Left renal pelvis (tissue), 4 donors: ENCODE data around the gene MYOF. TPM values are rescaled to one million over a fixed set of nuclear protein-coding genes. Genes with fewer than 3 reads are reported as not detected.
"Not testable (repeated sequence)": the region's sequence is repeated elsewhere in the genome, so short reads cannot be mapped to it uniquely, and the experiment has no call there.

Experiments
- DNase-seq, 4 donors: peaks; one replicate each; pipeline ENCODE4 v3.0.0-alpha.2; 2013; ENCODE audit warnings: low read depth in 4 of 4, low spot score in 3 of 4
- polyA plus RNA-seq, 4 donors: library from polyadenylated mRNA; unstranded; fragments of 120-200 nt; gene quantifications; one replicate each; pipeline ENCODE4 v1.2.1, GENCODE V29; 2013; ENCODE audit not compliant: insufficient read length in 4 of 4

Gene MYOF
- polyA plus RNA-seq, 4 donors: 31.7 to 45.8 (median 36.8) TPM

GRCh38 chr10:93319096-93319495 lies 163.0 kb downstream of the MYOF start:
- no peak for DNase-seq

DNA sequence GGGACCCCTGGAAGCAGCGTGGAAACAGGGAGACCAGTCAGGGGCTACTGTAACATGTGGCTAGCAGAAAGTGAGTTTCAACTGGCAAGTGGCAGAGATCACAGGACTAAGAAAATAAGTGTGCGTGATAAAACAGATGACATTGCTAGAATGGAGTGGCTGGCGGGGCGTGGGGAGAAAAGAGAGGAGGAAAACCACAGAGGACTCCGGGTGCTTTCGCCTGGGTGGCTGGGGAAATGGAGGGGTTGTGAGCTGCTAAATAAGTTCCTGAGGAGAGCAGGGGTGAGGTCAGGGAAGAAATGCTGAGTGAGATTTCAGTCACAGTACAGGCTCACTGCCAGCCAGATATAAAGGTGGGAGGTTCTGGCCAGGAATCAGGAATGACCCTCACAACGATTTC lies 166.9 kb downstream of the MYOF start:
- no peak for DNase-seq

DNA sequence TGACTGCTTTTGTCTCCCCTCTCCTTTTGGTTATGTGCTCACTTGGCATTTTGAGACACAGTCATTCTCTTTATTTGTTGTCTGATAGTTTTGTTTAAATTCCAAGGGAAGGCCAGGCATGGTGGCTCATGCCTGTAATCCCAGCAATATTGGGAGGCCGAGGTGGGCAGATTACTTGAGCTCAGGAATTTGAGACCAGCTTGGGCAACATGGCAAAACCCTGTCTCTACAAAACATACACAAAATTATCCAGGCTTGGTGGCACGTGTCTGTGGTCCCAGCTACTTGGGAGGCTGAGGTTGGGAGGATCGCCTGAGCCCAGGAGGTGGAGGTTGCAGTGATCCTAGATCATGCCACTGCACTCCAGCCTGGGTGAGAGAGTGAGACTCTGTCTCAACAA lies 167.5 kb downstream of the MYOF start:
- DNase-seq: not testable (repeated sequence)

DNA sequence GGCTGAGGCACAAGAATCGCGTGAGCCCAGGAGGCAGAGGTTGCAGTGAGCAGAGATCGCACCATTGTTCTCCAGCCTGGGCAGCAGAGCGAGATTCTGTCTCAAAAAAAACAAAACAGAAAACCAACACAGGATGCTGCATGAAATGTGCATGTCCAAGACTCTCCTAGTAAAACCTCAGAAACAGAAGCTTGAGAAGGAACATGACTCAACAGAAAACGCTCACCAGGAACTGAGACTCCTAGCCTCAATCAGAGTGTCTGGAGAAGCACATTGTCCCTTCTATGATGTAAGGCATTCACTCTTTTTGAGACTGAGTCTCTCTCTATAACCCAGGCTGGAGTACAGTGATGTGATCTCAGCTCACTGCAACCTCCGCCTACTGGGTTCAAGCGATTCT lies 168.3 kb downstream of the MYOF start:
- no peak for DNase-seq

DNA sequence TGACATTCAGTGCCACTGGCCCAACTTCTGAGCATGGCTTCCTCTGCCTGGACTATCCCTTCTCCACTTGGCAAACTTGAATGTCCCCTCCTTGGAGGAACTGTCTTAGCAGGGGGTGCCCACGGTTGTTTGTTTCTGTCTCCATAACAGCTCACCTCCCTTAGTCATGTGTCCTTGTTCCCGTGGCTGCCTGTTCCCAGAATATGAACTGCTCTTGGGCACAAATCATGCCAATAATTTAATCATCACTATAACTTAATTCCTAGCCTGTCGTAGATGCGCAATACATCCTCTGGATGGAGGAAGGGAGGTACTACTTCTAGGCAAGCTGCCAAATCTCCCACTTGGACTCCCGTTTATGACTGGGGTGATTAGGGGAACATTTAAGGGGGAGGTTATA lies 173.1 kb downstream of the MYOF start:
- DNase-seq: no peak

DNA sequence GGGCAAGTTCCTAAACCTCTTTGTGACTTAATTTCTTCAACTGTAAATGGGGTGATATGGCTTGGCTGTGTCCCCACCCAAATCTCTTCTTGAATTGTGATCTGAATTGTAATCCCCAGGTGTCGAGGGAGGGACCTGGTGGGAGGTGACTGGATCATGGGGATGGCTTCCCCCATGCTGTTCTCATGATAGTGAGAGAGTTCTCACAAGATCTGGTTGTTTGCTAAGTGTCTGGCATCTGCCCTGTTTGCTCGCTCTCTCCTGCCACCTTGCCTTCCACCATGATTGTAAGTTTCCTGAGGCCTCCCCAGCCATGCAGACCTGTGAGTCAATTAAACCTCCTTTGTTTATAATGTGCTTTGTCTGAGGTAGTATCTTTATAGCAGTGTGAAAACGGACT lies 177.0 kb downstream of the MYOF start:
- DNase-seq: no peak

GRCh38 chr10:93300981-93301380 lies 181.2 kb downstream of the MYOF start:
- no peak for DNase-seq

DNA sequence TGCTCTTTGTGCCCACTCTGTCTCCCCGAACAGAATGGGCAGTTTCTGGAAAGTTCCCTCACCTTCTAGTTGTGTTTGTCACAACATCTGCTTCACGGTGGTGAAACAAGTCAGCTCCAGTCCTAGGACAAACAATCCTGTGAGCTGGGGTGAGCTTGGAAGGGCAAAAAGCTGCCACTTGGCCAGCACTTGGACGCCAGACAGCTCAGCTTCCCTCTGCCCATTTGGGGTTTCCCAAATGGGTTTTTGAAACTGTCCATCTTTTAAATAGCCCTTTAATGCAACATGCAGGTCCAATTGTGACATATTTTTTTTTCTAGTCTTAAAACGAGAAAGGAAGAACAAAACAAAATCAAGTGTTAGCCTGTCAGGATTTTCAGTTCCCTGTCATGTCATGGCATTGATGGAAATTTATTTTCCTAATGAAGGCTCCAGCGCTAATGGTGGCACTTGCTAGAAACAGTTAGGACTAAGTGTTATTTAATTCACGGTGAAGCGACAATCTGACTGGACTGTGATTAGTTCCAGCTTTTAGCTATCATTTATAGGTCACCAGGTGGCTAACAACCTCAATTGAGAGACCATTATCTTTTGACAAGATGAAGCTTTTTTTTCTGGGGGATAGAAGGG lies 181.7 kb downstream of the MYOF start:
- no peak for DNase-seq

- DNase-seq: no peak
These were observed 182.4 kb downstream of the MYOF start for GRCh38 chr10:93299606-93300287.

GRCh38 chr10:93299195-93299594 lies 182.9 kb downstream of the MYOF start:
- DNase-seq: no peak

DNA sequence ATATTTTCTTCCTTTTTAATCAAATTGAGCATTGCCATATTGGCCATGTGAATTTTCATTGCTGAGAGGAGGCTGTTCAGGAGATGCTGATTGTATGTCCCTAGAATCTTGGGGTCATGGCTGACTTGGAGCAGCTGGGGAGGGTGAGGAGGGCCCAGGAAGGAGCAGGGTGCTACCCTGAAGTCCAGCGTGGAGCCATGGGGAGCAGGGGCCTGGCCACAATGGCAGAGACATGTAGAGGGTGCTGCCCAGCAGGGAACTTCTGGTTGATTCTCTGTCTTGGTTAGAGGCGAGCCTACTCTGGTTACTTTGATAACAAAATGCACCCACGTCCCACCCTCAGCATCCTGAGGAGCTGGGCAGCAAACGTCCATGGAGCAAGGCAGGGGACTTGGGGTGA lies 186.0 kb downstream of the MYOF start:
- no peak for DNase-seq

DNA sequence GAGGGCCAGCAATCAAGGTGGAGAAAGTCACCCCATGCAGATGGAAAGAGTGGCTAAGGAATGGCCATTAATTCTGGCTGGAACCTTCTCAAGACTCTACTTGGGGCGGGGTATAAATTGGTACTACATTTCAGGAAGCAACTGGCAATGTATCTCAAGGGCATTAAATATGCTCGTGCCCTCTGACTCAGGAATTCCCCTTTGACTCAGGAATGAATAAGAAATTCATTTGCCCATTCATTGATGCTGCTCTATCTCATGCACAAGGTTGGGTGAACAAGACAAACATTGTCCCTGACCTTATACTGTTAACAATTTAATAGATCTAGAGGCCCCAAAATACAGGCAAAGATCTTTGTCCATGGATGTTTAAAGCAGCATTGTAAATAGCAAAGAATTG lies 188.1 kb downstream of the MYOF start:
- DNase-seq: no peak

GRCh38 chr10:93290661-93291354 lies 191.3 kb downstream of the MYOF start:
- no peak for DNase-seq

DNA sequence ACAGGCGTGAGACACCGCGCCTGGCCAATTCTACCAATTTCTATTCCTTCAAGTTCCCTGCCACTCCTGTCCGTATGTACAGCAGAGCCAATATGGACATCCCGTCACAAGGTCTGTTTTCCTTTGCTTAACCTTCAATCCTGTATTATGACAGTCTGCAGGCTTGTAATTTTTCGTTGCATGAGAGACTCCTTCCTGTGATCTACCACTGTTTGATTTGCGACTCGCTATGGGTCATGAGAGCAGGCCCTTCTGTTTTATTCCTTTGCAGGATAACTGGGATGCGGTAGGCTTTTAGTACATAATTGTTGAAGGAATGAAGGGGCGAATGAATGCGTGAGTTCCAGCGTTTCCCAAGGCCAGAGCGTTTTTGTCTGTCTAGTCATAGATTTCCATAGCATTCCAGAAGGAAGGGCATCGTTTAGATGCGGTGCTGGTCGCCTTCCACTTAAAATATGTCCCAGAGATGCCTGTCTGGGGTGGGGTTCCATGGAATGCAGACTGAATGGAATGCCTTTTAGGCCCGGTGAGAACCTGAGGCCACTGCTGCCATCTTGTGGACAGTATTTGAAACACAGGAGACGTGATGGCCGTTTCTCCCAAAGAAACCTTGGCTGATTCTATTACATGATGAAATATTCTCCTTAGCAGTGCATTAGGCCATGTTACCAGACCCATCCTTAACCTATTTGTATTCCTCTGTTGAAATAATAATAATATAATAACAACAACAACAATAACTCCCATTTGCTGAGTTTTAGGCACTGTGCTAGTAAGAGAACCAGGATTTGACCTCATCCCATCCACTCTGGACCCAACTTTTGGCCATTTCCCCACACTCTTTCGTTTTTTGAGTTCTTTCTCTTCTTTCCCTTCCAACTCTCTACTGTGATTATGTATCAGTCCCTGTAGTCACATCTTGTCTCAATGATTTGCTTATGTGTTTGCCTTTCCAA lies 193.2 kb downstream of the MYOF start:
- peak; percentile 39 to 74 (median 57) for DNase-seq

DNA sequence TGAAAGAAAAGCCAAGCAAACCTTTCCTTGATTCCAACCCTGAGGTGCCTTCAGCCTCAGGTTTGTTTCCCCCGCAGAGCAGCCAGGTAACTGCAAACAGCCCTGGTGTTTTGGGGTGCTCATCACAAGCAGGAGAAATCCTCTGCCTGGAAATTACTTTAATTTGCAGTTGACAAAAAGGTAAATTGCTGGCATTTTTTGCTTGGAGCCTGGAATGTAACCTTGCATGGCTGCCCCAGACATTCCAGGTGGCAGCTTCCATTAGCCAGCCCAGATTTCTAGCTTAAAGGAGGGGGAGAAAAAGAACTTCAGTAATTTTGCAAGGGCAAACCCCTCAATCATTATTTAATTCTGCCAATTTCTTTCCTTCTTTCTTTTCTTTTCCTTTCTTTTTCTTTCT lies 194.4 kb downstream of the MYOF start:
- DNase-seq: no peak

DNA sequence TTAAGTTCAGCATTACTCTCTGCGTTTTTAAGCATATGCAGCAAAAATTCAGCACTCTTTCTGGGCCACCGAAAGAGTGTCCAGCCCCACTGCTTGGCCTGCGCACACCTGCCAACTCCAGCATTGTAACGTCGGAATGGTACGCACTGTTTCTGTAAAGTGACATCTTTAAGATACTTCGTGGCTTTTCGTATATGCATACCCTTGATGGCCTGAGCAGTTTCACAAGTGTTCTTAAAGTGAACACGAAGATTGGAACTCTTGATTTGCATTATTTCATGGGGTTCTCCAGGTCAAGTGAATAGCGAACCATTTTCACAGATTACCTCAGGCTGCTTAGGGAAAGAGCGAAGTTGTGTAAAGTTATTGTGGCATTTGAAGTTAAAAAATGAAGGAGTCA lies 197.9 kb downstream of the MYOF start:
- DNase-seq: not testable (repeated sequence)

DNA sequence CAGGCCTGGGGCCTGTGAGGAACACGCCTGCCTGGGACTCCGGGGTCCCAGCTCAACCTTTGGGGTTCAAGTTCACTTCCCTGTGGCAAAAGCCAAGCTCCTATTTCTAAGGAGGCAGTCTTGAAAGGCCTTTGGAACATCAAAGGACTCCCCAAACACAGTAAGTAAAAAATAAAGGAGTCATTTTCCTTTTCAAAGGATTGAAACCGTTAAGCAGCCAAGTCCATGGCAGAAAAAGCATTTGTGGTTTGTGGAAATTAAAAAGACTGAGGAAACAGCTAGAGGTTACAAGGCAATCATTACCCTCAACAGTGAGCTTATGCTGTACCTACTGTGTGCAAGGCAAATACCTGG lies 200.8 kb downstream of the MYOF start:
- no peak for DNase-seq

- no peak for DNase-seq
These were observed 201.3 kb downstream of the MYOF start for GRCh38 chr10:93280699-93281366.

- no peak for DNase-seq
These were observed 201.9 kb downstream of the MYOF start for GRCh38 chr10:93280121-93280698.

GRCh38 chr10:93277360-93277759 lies 204.8 kb downstream of the MYOF start:
- no peak for DNase-seq
